Mesendoderm (in vitro differentiated cells): ENCODE data around the gene RHBDF2.

ENCODE experiments used
- DNase-seq: peaks from one replicate; pipeline ENCODE4 v3.0.0; 2013
- H2AK5ac ChIP-seq: 2 replicates; pipeline ENCODE4 v1.6.1; 2013; ENCODE audit warnings: low read length, inconsistent platforms
- H2BK120ac ChIP-seq: 2 replicates; pipeline ENCODE4 v1.6.1; 2013; ENCODE audit warnings: low read depth, mild to moderate bottlenecking, low read length, moderate library complexity, mixed read lengths
- H2BK15ac ChIP-seq: replicated peaks from 2 replicates; pipeline ENCODE4 v1.6.1; 2013; ENCODE audit warnings: low read depth, mild to moderate bottlenecking, moderate library complexity
- H2BK5ac ChIP-seq: 2 replicates; pipeline ENCODE4 v1.6.1; 2013; ENCODE audit warnings: low read length, inconsistent platforms
- H3K18ac ChIP-seq: 2 replicates; pipeline ENCODE4 v1.6.1; 2013; ENCODE audit warnings: mild to moderate bottlenecking, low read length, mixed read lengths
- H3K23ac ChIP-seq: one replicate; pipeline ENCODE4 v1.6.1; 2013; ENCODE audit warnings: low read length
- H3K27ac ChIP-seq: 2 replicates; pipeline ENCODE4 v1.5.1; 2013; ENCODE audit warnings: low read depth, mild to moderate bottlenecking, inconsistent platforms, low read length, moderate library complexity
- H3K27me3 ChIP-seq: 2 replicates; pipeline ENCODE4 v1.6.1; 2013; ENCODE audit warnings: low read length, control low read depth, mild to moderate bottlenecking, inconsistent platforms; ENCODE audit not compliant: insufficient read depth, poor library complexity
- H3K36me3 ChIP-seq: 2 replicates; pipeline ENCODE4 v1.6.1; 2013; ENCODE audit warnings: low read length, inconsistent platforms; ENCODE audit not compliant: control insufficient read depth, insufficient read depth
- H3K4ac ChIP-seq: one replicate; pipeline ENCODE4 v1.6.1; 2013; ENCODE audit warnings: low read depth, mild to moderate bottlenecking, low read length, moderate library complexity
- H3K4me1 ChIP-seq: 2 replicates; pipeline ENCODE4 v1.6.1; 2013; ENCODE audit warnings: low read depth, low read length, inconsistent platforms; ENCODE audit not compliant: control insufficient read depth
- H3K4me2 ChIP-seq: 2 replicates; pipeline ENCODE4 v1.6.1; 2013; ENCODE audit warnings: low read length
- H3K4me3 ChIP-seq: 2 replicates; pipeline ENCODE4 v1.5.1; 2013; ENCODE audit warnings: mild to moderate bottlenecking, low read length
- H3K56ac ChIP-seq: one replicate; pipeline ENCODE4 v1.6.1; 2013; ENCODE audit warnings: low read length
- H3K79me1 ChIP-seq: 2 replicates; pipeline ENCODE4 v1.6.1; 2013; ENCODE audit warnings: low read length, inconsistent platforms
- H3K79me2 ChIP-seq: 2 replicates; pipeline ENCODE4 v1.6.1; 2013; ENCODE audit warnings: mild to moderate bottlenecking, low read length; ENCODE audit not compliant: control insufficient read depth, insufficient read depth
- H3K9ac ChIP-seq: 2 replicates; pipeline ENCODE4 v1.6.1; 2013; ENCODE audit warnings: low read length, inconsistent platforms
- H4K5ac ChIP-seq: one replicate; pipeline ENCODE4 v1.6.1; 2013; ENCODE audit warnings: low read length
- H4K8ac ChIP-seq: one replicate; pipeline ENCODE4 v1.6.1; 2013; ENCODE audit warnings: low read depth, mild to moderate bottlenecking, control low read depth, low read length, moderate library complexity
- WGBS: extraction: QIAGEN DNeasy Blood & Tissue Kit; methylation state at CpG from one replicate; pipeline ENCODE4 v1.1.7; 2013; ENCODE audit warnings: low lambda C conversion rate, missing lambda C conversion rate; ENCODE audit not compliant: insufficient coverage; ENCODE audit errors: extremely low coverage; 5-methylcytosine and 5-hydroxymethylcytosine counted together

RHBDF2 gene

GRCh38 chr17:76447931-76448652 lies 53.1 kb downstream of the RHBDF2 start:
- H2AK5ac ChIP-seq: no peak overlapping the region

DNA sequence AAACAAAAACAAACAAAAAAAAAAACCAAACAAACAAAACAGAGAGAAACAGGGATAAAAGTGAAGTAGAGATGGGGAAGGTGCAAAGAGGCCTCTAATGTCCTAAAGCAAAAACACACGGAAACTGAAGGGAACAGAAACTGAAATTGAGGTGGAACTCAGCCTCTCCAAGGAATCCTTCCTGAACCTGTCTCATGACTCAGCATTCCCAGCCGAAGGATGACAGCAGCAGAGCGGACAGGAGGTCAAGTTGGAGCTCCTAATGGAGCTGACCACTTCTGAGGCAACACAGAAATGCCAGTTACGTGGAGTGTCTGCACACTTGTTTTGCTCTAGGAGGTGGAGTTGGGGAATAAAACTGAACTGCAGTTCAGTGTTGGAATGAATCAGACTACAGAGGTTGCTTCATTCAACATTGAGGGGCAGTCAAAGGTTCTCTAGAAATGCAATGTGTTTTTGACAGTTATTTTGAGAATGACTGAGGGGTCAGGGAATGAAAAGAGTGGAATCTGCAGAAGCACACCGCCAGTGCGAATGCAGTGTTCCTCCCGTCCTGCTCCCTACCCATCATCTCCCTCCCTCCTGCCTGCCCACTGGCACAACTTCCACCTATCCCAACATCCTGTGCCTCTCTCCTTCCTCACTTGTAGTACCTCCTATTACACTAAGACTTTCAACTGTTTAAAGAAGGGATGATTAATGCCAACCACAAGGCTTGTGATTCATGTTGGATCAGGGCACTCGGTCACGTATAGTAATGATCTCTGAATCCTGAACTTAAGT lies 54.6 kb downstream of the RHBDF2 start:
- Histone ChIP-seq H3K79me2 (peaks cover 79% of the 10 kb centered on the region), H3K27me3 (no peaks in the 10 kb centered on the region), H2BK120ac (no peak overlapping the region), H3K23ac (no peak overlapping the region), H2BK5ac (peak overlapping the region; percentile 20), H3K4me1 (peaks cover 43% of the 10 kb centered on the region), H3K79me1 (peaks cover 30% of the 10 kb centered on the region), H4K5ac (no peak overlapping the region), H3K36me3 (no peaks in the 10 kb centered on the region), H2BK15ac (no peak overlapping the region), H3K18ac (no peak overlapping the region), H3K4me2 (no peak overlapping the region), H3K9ac (no peak overlapping the region), H3K56ac (peak overlapping the region; percentile 44), H2AK5ac (no peak overlapping the region), H3K4me3 (no peak overlapping the region), H3K4ac (no peak overlapping the region), H4K8ac (no peak overlapping the region), H3K27ac (peak overlapping the region; percentile 27)
- peak; percentile 86 for DNase-seq
- WGBS: no CpG with 5 or more reads among the region's 9 CpGs

More at GRCh38 chr17:76447931-76448652, 53.1 kb downstream of the RHBDF2 start:
- Histone ChIP-seq H3K4me2 (no peak overlapping the region), H3K27me3 (no peaks in the 10 kb centered on the region), H3K4me1 (peaks cover 30% of the 10 kb centered on the region), H3K18ac (no peak overlapping the region), H4K8ac (no peak overlapping the region), H3K79me1 (peaks cover 27% of the 10 kb centered on the region), H3K27ac (no peak overlapping the region), H3K79me2 (peaks cover 78% of the 10 kb centered on the region), H2BK5ac (no peak overlapping the region), H2BK15ac (no peak overlapping the region), H3K56ac (peak overlapping the region; percentile 22), H2BK120ac (no peak overlapping the region), H3K4me3 (no peak overlapping the region), H4K5ac (no peak overlapping the region), H3K4ac (no peak overlapping the region), H3K9ac (peak overlapping the region; percentile 8), H3K36me3 (no peaks in the 10 kb centered on the region), H3K23ac (no peak overlapping the region)
- no peak for DNase-seq
- no CpG with 5 or more reads among the region's 7 CpGs for WGBS

DNA sequence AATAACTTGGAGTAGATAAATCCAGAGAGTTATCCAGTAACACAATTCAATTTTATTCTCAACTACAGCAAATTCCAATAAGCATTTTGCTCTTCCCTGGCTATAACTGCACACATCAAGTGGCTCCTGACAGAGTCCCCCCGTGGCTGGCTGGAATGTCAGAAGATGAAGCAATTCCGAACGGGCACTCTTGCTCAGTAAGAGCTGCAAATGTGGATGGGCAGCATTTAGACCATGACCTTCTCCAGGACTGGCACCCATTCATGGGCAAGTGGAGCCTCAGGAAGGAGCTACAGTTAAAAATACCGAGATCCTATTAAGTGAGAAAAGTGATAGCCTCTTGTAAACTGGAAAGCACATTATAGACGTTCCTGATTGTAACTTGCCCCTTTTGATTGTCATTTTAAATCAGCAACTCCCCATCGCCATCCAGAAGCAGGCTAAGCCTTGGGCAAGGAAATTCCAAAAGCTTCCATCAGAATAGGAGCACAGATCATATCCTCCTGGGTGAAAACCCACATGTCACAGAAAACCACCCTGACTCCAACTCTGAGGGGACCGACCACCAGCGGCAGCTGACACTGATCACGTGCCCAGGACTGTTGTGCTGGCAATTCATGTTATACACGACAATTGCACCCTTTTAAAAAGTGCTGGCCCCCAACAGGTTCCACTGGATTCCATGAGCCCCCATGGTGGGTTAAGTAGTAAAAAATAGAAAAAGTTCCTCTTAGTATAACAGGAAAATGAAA lies 55.4 kb downstream of the RHBDF2 start:
- H2AK5ac ChIP-seq: no peak overlapping the region
- no CpG with 5 or more reads among the region's 10 CpGs for WGBS
- peaks cover 45% of the 10 kb centered on the region for H3K4me1 ChIP-seq
- peak overlapping the region; percentile 35 for H3K18ac ChIP-seq
- H4K5ac ChIP-seq: no peak overlapping the region
- no peak overlapping the region for H3K4me3 ChIP-seq
- peak overlapping the region; percentile 51 for H2BK120ac ChIP-seq
- peak overlapping the region; percentile 70 for H3K27ac ChIP-seq
- no peak overlapping the region for H3K23ac ChIP-seq
- H3K79me1 ChIP-seq: peaks cover 26% of the 10 kb centered on the region
- peak overlapping the region; percentile 49 for H2BK5ac ChIP-seq
- peak; percentile 47 for DNase-seq
- peaks cover 73% of the 10 kb centered on the region for H3K79me2 ChIP-seq
- H3K4me2 ChIP-seq: no peak overlapping the region
- H3K9ac ChIP-seq: peak overlapping the region; percentile 12
- peak overlapping the region; percentile 58 for H3K56ac ChIP-seq
- H2BK15ac ChIP-seq: peak overlapping the region; percentile 3
- no peak overlapping the region for H4K8ac ChIP-seq
- no peaks in the 10 kb centered on the region for H3K27me3 ChIP-seq
- peak overlapping the region; percentile 62 for H3K4ac ChIP-seq
- H3K36me3 ChIP-seq: no peaks in the 10 kb centered on the region

- H3K4me2 ChIP-seq: no peak overlapping the region
- no peak overlapping the region for H2BK5ac ChIP-seq
- no peaks in the 10 kb centered on the region for H3K36me3 ChIP-seq
- WGBS: no CpG with 5 or more reads among the region's 9 CpGs
- peak; percentile 82 for DNase-seq
- H3K4me1 ChIP-seq: peaks cover 50% of the 10 kb centered on the region
- peak overlapping the region; percentile 20 for H3K18ac ChIP-seq
- H2BK120ac ChIP-seq: no peak overlapping the region
- no peak overlapping the region for H4K8ac ChIP-seq
- H3K56ac ChIP-seq: peak overlapping the region; percentile 26
- no peaks in the 10 kb centered on the region for H3K27me3 ChIP-seq
- no peak overlapping the region for H3K23ac ChIP-seq
- no peak overlapping the region for H2AK5ac ChIP-seq
- no peak overlapping the region for H4K5ac ChIP-seq
- H3K4me3 ChIP-seq: no peak overlapping the region
- peak overlapping the region; percentile 63 for H3K4ac ChIP-seq
- no peak overlapping the region for H2BK15ac ChIP-seq
- peak overlapping the region; percentile 59 for H3K27ac ChIP-seq
- peaks cover 73% of the 10 kb centered on the region for H3K79me2 ChIP-seq
- H3K79me1 ChIP-seq: peaks cover 26% of the 10 kb centered on the region
- H3K9ac ChIP-seq: peak overlapping the region; percentile 0
Measured at GRCh38 chr17:76444518-76445311, 56.5 kb downstream of the RHBDF2 start.
